HG03280 (cell line): ENCODE results near the gene A4GNT.

Experiments used
- ATAC-seq: cut with Tn5 transposase; IDR thresholded peaks from one replicate; pipeline ENCODE4 v1.9.1; 2021; ENCODE audit warnings: mild to moderate bottlenecking, moderate library complexity; ENCODE audit not compliant: unreplicated experiment

Gene A4GNT

GRCh38 chr3:138081371-138082084 lies 50.7 kb downstream of the A4GNT start:
- ATAC-seq: no peak

- no peak for ATAC-seq
Measured at GRCh38 chr3:138079901-138080300, 52.3 kb downstream of the A4GNT start.

GRCh38 chr3:138078901-138079344 lies 53.3 kb downstream of the A4GNT start:
- no peak for ATAC-seq

GRCh38 chr3:138078096-138078495 lies 54.1 kb downstream of the A4GNT start:
- ATAC-seq: no peak
